ENCODE results near the gene FOXD3. TPM values are rescaled to one million over a fixed set of nuclear protein-coding genes. Genes with fewer than 3 reads are reported as not detected.
A peak's percentile ranks its signal among the peaks of the same experiment; 100 is the strongest.

The FOXD3 gene
- total RNA-seq, 1 experiment from 2014 or later = 25.8 TPM

DNA sequence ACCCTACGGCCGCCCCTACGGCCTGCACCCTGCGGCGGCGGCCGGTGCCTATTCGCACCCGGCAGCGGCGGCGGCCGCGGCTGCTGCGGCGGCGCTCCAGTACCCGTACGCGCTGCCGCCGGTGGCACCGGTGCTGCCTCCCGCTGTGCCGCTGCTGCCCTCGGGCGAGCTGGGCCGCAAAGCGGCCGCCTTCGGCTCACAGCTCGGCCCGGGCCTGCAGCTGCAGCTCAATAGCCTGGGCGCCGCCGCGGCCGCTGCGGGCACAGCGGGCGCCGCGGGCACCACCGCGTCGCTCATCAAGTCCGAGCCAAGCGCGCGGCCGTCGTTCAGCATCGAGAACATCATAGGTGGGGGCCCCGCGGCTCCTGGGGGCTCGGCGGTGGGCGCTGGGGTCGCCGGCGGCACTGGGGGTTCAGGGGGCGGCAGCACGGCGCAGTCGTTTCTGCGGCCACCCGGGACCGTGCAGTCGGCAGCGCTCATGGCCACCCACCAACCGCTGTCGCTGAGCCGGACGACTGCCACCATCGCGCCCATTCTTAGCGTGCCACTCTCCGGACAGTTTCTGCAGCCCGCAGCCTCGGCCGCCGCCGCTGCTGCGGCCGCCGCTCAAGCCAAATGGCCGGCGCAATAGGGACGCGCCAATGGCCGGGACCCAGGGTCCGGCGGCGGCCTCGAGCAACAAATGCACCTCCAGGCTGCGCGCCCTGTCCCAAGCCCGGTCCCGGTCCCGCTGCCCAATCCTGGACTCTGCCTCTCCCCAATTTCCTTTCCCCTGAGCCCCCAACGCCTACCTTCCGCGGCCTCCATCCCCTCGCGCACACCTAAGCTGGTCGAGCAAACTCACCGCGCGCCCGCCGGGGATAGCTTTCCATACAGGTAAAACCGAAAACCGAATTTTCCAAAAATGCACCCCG is 1.8 kb downstream of the FOXD3 start:
- H3K9me3 Mint-ChIP-seq = peaks cover 0 to 2% of the 10 kb centered on the region in 2 experiments; a peak in 3 of 5 replicates
- H3K4me3 Mint-ChIP-seq = peak overlapping the region; percentile 83 to 96
- H4K91ac ChIP-seq (ENCODE audit: insufficient read length, low read depth, low read length) = no peak overlapping the region
- H3K23me2 ChIP-seq (ENCODE audit: insufficient read length, low read depth, low read length, poor library complexity, severe bottlenecking) = peaks cover 61% of the 10 kb centered on the region
- no peak overlapping the region for H3K18ac ChIP-seq (ENCODE audit: insufficient read length, low read depth, low read length)
- no peaks in the 10 kb centered on the region for H4K20me1 ChIP-seq (ENCODE audit: control insufficient read depth, insufficient read depth, insufficient read length)
- H2BK12ac ChIP-seq (ENCODE audit: insufficient read length, low read depth, low read length) = no peak overlapping the region
- peak overlapping the region; percentile 95 for H3K4me2 ChIP-seq (ENCODE audit: insufficient read depth, insufficient read length, low read length)
- H3K9ac ChIP-seq (ENCODE audit: extremely low read depth, insufficient read length, low read length) = peak overlapping the region; percentile 50
- no peak overlapping the region for H2BK5ac ChIP-seq (ENCODE audit: insufficient read length, low read length)
- peaks cover 10% of the 10 kb centered on the region; the same call in 1 of the 2 replicates for H3K27me3 ChIP-seq (ENCODE audit: insufficient read depth, low read length)
- H2BK15ac ChIP-seq (ENCODE audit: low read depth, low read length) = no peak overlapping the region
- no peaks in the 10 kb centered on the region for H3K9me3 ChIP-seq (ENCODE audit: control insufficient read depth, low read depth, low read length)
- no peak overlapping the region for H3K56ac ChIP-seq (ENCODE audit: insufficient read length, low read depth, low read length)
- no CpG with 5 or more reads among the region's 114 CpGs for WGBS (ENCODE audit: extremely low coverage, insufficient read length, low lambda C conversion rate)
- no peak overlapping the region for H2BK20ac ChIP-seq (ENCODE audit: low read depth, low read length, poor library complexity, severe bottlenecking)
- no peaks in the 10 kb centered on the region for H3K79me1 ChIP-seq (ENCODE audit: insufficient read depth, low read depth, low read length, poor library complexity, severe bottlenecking)
- H3K23ac ChIP-seq (ENCODE audit: insufficient read length, low read depth, low read length) = no peak overlapping the region
- H4K8ac ChIP-seq (replicated peaks; ENCODE audit: insufficient read length, low read depth, low read length) = no peak overlapping the region
- H3K27ac Mint-ChIP-seq = peak overlapping the region in 1 of 3 experiments; percentile 97; a peak in 2 of 7 replicates
- peak; percentile 31 for DNase-seq
- peaks cover 56 to 63% of the 10 kb centered on the region in 2 experiments for H3K4me1 Mint-ChIP-seq
- H3K36me3 Mint-ChIP-seq (ENCODE audit: insufficient read depth in 1 of 3, low read depth in 3 of 3) = peaks cover 0 to 6% (median 0%) of the 10 kb centered on the region in 3 experiments; a peak in 3 of 7 replicates
- H3T11ph ChIP-seq (ENCODE audit: low read length) = no peak overlapping the region
- H3K79me2 ChIP-seq (ENCODE audit: insufficient read depth, low read length) = no peaks in the 10 kb centered on the region; the same call in 1 of the 2 replicates
- no peak overlapping the region for H3K4ac ChIP-seq (ENCODE audit: low read depth, low read length)
- H3K27me3 Mint-ChIP-seq (ENCODE audit: low read depth) = peaks cover 83% of the 10 kb centered on the region
- H3K4me1 ChIP-seq (ENCODE audit: insufficient read depth, low read length) = peaks cover 10% of the 10 kb centered on the region; the same call in 1 of the 2 replicates
- H2AFZ ChIP-seq (ENCODE audit: low read length) = no peak overlapping the region
- H3K27ac ChIP-seq (ENCODE audit: insufficient read length, low read depth, low read length) = no peak overlapping the region
- H2AK5ac ChIP-seq (ENCODE audit: insufficient read length, low read length) = no peak overlapping the region
- no peak overlapping the region for H4K5ac ChIP-seq (ENCODE audit: insufficient read length, low read depth, low read length)
- TF ChIP-seq, protein P1, sequence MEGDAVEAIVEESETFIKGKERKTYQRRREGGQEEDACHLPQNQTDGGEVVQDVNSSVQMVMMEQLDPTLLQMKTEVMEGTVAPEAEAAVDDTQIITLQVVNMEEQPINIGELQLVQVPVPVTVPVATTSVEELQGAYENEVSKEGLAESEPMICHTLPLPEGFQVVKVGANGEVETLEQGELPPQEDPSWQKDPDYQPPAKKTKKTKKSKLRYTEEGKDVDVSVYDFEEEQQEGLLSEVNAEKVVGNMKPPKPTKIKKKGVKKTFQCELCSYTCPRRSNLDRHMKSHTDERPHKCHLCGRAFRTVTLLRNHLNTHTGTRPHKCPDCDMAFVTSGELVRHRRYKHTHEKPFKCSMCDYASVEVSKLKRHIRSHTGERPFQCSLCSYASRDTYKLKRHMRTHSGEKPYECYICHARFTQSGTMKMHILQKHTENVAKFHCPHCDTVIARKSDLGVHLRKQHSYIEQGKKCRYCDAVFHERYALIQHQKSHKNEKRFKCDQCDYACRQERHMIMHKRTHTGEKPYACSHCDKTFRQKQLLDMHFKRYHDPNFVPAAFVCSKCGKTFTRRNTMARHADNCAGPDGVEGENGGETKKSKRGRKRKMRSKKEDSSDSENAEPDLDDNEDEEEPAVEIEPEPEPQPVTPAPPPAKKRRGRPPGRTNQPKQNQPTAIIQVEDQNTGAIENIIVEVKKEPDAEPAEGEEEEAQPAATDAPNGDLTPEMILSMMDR (conservative IDR thresholded peaks at IDR 0.05) = no peak; the same call in 2 of the 3 replicates
- H2BK120ac ChIP-seq (ENCODE audit: low read depth, low read length, poor library complexity, severe bottlenecking) = no peak overlapping the region
- H3K14ac ChIP-seq (ENCODE audit: insufficient read depth, low read length) = peak overlapping the region; percentile 71; the same call in 1 of the 2 replicates

Measured in H9 (cell line).